Mucosa of descending colon (tissue), 3 donors: ENCODE results near the gene CAMK4. TPM values are rescaled to one million over a fixed set of nuclear protein-coding genes. Genes with fewer than 3 reads are reported as not detected.

ENCODE experiments used
- ATAC-seq: fragments of 200-7000 bp; cut with Tn5 transposase; one replicate; pipeline ENCODE4 v1.9.1; 2020; ENCODE audit warnings: mild to moderate bottlenecking, moderate library complexity
- DNase-seq, 3 donors: peaks; one replicate each; pipeline ENCODE4 v3.0.0-alpha.2; 2020
- H3K36me3 ChIP-seq: fragments of 200-600 bp; one replicate; pipeline ENCODE4 v1.8.0; 2021; ENCODE audit warnings: low read depth, mild to moderate bottlenecking
- H3K4me1 ChIP-seq: fragments of 200-600 bp; one replicate; pipeline ENCODE4 v1.8.0; 2021; ENCODE audit warnings: low read depth, mild to moderate bottlenecking
- H3K4me3 ChIP-seq: fragments of 200-600 bp; one replicate; pipeline ENCODE4 v1.8.0; 2021; ENCODE audit warnings: mild to moderate bottlenecking
- H3K9me3 ChIP-seq: fragments of 200-600 bp; one replicate; pipeline ENCODE4 v1.8.0; 2021; ENCODE audit warnings: mild to moderate bottlenecking
- intact Hi-C, 2 donors: fragments of 100-400 bp; cut with DNase I in 1 of 2; cut with micrococcal nuclease in 1 of 2; formaldehyde crosslinking; loops; one replicate each; pipeline versions ENCODE4 v1.11.0 to v1.11.1; 2022; cut with DNase I, micrococcal nuclease
- total RNA-seq, 3 donors: library from RNA; stranded (reverse); fragmentation: NEBNext Ultra II Directional in 2 of 3; extraction: Animal tissue kit (Norgen Biotek cat#: 25700) in 2 of 3; gene quantifications; one replicate each; pipeline versions ENCODE4 v1.2.1 to v1.2.4, GENCODE V29; 2021 to 2023
- TF ChIP-seq, protein P1 (sequence below): fragments of 200-600 bp; IDR thresholded peaks from one replicate; pipeline ENCODE4 v1.8.0; 2022; ENCODE audit warnings: antibody characterized with exemption, mild to moderate bottlenecking
- donor health status: DM: no; HTN: no; CAD: no; lungs with moderate emphysema.
- donor health status: DM: no; HTN: no; CAD: no.
- donor health status: DM: no; HTN: yes; CAD: no.

CAMK4 gene
- total RNA-seq, 3 donors from 2014 or later = 2.0 to 5.5 (median 4.0) TPM

DNA sequence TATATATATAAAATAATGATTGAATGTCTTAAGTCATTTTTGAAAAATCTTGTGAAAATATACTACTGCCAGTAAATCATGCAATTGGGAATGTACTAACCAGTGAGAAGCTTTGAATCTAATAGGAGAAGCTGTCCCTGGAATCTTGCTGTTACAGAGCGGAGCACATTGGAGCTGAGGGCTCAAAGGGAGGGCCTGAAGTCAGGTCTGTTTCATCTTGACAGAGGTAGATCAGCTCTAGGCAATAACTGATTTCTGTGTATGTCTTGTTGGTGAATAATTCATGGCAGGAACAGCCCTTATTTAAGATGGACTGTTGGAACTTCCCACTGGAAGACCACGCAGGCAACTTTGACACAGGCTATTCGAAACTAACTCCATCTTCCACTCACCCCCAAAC, 17.5 kb downstream of the CAMK4 start:
- intact Hi-C loops = no loop called here
- TF ChIP-seq, protein P1, sequence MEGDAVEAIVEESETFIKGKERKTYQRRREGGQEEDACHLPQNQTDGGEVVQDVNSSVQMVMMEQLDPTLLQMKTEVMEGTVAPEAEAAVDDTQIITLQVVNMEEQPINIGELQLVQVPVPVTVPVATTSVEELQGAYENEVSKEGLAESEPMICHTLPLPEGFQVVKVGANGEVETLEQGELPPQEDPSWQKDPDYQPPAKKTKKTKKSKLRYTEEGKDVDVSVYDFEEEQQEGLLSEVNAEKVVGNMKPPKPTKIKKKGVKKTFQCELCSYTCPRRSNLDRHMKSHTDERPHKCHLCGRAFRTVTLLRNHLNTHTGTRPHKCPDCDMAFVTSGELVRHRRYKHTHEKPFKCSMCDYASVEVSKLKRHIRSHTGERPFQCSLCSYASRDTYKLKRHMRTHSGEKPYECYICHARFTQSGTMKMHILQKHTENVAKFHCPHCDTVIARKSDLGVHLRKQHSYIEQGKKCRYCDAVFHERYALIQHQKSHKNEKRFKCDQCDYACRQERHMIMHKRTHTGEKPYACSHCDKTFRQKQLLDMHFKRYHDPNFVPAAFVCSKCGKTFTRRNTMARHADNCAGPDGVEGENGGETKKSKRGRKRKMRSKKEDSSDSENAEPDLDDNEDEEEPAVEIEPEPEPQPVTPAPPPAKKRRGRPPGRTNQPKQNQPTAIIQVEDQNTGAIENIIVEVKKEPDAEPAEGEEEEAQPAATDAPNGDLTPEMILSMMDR = no peak
- H3K4me1 ChIP-seq = no peaks in the 10 kb centered on the region
- DNase-seq (no peak), ATAC-seq (no peak)
- H3K36me3 ChIP-seq = no peaks in the 10 kb centered on the region
- no peaks in the 10 kb centered on the region for H3K9me3 ChIP-seq
- H3K4me3 ChIP-seq = no peak overlapping the region

GRCh38 chr5:111242606-111243005, 18.4 kb downstream of the CAMK4 start:
- TF ChIP-seq, protein P1 = no peak
- intact Hi-C loops = no loop called here
- Histone ChIP-seq H3K36me3 (no peaks in the 10 kb centered on the region), H3K4me1 (no peaks in the 10 kb centered on the region), H3K4me3 (no peak overlapping the region), H3K9me3 (no peaks in the 10 kb centered on the region)
- no peak for DNase-seq
- ATAC-seq = no peak

DNA sequence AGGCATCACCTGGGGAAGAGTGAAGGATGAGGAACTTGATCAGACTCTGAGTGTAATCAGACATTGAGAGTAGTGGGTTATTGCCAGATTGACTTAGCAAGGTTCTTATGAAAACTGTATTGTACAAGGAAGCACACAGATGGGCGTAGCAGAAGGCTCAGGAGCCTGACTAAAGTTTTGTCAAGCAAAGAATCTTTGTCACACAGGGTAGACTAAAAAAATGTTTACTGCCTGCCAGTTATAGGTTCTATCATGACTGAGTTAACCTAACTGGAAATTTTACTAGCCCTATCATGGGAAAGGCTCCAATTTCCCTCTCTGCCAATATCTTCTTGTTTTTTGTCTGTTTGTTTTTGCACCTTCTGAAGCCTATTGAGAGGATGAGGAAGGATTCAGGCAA, 19.1 kb downstream of the CAMK4 start:
- Histone ChIP-seq H3K9me3 (no peaks in the 10 kb centered on the region), H3K4me3 (no peak overlapping the region), H3K36me3 (no peaks in the 10 kb centered on the region), H3K4me1 (no peaks in the 10 kb centered on the region)
- no peak for DNase-seq
- TF ChIP-seq, protein P1 = no peak
- ATAC-seq = no peak
- intact Hi-C loops = no loop called here

GRCh38 chr5:111245654-111246053, 21.5 kb downstream of the CAMK4 start:
- Histone ChIP-seq H3K4me1 (no peaks in the 10 kb centered on the region), H3K9me3 (no peaks in the 10 kb centered on the region), H3K4me3 (no peak overlapping the region), H3K36me3 (no peaks in the 10 kb centered on the region)
- DNase-seq (no peak), ATAC-seq (no peak)
- TF ChIP-seq, protein P1 = no peak
- intact Hi-C loops = no loop called here

GRCh38 chr5:111246459-111246858, 22.3 kb downstream of the CAMK4 start:
- no peaks in the 10 kb centered on the region for H3K4me1 ChIP-seq
- no peak overlapping the region for H3K4me3 ChIP-seq
- intact Hi-C loops = no loop called here
- H3K9me3 ChIP-seq = no peaks in the 10 kb centered on the region
- ATAC-seq (no peak), DNase-seq (no peak)
- TF ChIP-seq, protein P1 = no peak
- H3K36me3 ChIP-seq = no peaks in the 10 kb centered on the region

DNA sequence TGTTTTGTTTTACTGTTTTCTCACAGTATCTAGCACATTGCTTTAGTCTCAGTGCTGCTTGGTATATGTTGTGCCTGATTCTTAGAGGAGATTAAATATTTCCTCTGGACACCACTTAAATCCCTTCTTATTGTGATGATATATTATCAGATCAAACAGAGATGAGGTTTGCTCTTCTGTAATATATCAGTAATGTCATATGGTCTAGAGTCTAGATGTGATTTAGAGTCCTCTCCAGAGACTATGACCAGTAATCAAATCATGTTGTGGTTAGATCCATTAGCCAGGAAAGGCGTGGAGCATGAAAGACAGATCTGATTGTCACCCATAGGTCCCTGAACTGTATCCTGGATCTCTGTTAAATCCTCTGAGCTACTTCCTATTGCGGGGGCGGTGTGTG, 24.4 kb downstream of the CAMK4 start:
- no peak for ATAC-seq
- intact Hi-C loops = no loop called here
- no peaks in the 10 kb centered on the region for H3K9me3 ChIP-seq

More for the DNA sequence above, 24.4 kb downstream of the CAMK4 start:
- DNase-seq = no peak
- Histone ChIP-seq H3K36me3 (no peaks in the 10 kb centered on the region), H3K4me1 (no peaks in the 10 kb centered on the region), H3K4me3 (no peak overlapping the region)
- TF ChIP-seq, protein P1 = no peak
